LNCaP clone FGC (cell line): ENCODE measurements around the gene NSG1.
"Not testable (repeated sequence)": the region's sequence is repeated elsewhere in the genome, so short reads cannot be mapped to it uniquely, and the experiment has no call there.

Source experiments
- DNase-seq: peaks from one replicate; pipeline ENCODE4 v3.0.0-alpha.2; 2011; ENCODE audit warnings: low read depth
- H3K4me3 ChIP-seq: 2 replicates; pipeline ENCODE4 v1.5.1; 2011; ENCODE audit warnings: mild to moderate bottlenecking, low read depth, low read length, control low read depth
- TF ChIP-seq, protein P1 (sequence below): IDR thresholded peaks from 2 replicates; pipeline ENCODE4 v1.5.1; 2012; ENCODE audit warnings: mild to moderate bottlenecking; ENCODE audit not compliant: control insufficient read depth, insufficient read depth; ENCODE audit errors: extremely low read depth

The NSG1 gene

DNA sequence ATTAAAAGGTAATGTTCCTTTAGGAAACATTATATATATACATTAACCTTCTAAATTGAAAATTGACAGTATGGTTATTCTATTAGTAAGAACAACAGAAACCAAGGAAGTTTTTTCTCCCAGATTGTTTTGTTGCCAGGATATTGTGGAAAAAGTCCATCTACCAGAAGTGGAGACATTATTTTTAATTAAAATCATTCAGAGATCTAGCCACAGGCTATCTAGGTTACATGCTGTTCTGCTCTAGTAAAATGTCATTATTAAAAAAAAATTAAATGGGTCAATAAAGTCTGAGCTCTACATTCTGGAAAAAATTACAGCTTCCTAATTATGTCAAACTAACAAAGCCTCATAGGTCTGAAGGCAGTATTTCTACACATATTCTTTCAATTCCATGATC is 74.3 kb downstream of the NSG1 start:
- DNase-seq = no peak
- TF ChIP-seq, protein P1, sequence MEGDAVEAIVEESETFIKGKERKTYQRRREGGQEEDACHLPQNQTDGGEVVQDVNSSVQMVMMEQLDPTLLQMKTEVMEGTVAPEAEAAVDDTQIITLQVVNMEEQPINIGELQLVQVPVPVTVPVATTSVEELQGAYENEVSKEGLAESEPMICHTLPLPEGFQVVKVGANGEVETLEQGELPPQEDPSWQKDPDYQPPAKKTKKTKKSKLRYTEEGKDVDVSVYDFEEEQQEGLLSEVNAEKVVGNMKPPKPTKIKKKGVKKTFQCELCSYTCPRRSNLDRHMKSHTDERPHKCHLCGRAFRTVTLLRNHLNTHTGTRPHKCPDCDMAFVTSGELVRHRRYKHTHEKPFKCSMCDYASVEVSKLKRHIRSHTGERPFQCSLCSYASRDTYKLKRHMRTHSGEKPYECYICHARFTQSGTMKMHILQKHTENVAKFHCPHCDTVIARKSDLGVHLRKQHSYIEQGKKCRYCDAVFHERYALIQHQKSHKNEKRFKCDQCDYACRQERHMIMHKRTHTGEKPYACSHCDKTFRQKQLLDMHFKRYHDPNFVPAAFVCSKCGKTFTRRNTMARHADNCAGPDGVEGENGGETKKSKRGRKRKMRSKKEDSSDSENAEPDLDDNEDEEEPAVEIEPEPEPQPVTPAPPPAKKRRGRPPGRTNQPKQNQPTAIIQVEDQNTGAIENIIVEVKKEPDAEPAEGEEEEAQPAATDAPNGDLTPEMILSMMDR = no peak
- no peak overlapping the region for H3K4me3 ChIP-seq

DNA sequence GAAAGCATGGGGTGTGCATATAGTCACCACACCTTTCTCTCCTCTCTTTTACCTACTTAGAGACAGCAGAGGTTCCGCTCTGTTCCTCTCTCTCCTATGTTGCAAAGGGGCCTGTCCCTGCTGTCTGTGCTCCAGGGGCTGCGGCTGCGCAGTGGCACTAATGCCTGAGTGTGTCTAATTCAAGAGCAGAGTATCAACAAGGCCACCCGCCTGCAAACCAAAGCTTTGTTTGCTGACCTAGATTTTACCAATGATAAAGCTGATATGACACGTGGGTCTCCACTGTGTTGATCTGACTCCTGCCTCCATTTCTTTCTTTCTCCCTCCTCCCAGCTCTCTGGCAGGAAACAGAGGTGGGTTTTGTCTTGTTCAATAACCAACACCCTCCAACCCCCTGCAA is 74.9 kb downstream of the NSG1 start:
- peak; percentile 46 for DNase-seq
- no peak overlapping the region for H3K4me3 ChIP-seq
- TF ChIP-seq, protein P1 = no peak

DNA sequence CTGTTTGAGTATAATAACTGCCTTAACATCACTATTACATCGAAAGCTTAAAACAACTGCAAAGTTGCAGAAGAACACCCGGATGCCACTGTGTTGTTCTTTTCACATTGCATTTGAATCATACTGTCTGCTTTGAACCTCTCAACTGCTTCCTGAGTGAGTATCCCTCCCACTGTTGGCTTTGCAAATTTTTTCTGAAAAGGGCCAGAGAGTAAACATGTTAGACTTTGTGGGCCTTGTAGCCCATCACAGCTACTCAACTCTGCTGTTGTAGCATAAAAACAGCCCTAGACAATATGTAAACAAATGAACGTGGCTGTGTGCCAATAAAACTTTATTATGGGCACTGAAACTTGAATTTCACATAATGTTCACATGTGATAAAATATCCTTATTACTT is 76.1 kb downstream of the NSG1 start:
- TF ChIP-seq, protein P1 = no peak
- DNase-seq = no peak
- no peak overlapping the region for H3K4me3 ChIP-seq

DNA sequence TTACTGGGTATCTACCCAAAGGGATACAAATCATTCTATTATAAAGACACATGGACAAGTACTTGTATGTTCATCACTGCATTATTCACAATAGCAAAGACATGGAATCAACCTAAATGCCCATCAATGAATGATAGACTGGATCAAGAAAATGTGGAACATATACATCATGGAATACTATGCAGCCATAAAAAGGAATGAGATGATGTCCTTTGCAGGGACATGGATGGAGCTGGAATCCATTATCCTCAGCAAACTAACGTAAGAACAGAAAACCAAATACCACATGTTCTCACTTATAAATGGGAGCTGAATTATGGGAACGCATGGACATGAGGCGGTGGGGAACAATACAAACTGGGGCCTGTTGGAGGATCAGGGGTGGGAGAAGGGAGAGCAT is 78.3 kb downstream of the NSG1 start:
- H3K4me3 ChIP-seq, DNase-seq: not testable (repeated sequence)
